CD4-positive, alpha-beta T cell treated with Interleukin-2 at 100 ng/mL for 4 hours (primary cell): ENCODE measurements around the gene GPC6.

ENCODE experiments used
- DNase-seq: peaks from one replicate; pipeline ENCODE4 v3.0.0-alpha.2; 2020; ENCODE audit warnings: low spot score

The GPC6 gene

GRCh38 chr13:93848247-93848646 is 621.6 kb downstream of the GPC6 start:
- DNase-seq: no peak

GRCh38 chr13:93851236-93851635 is 624.6 kb downstream of the GPC6 start:
- no peak for DNase-seq

DNA sequence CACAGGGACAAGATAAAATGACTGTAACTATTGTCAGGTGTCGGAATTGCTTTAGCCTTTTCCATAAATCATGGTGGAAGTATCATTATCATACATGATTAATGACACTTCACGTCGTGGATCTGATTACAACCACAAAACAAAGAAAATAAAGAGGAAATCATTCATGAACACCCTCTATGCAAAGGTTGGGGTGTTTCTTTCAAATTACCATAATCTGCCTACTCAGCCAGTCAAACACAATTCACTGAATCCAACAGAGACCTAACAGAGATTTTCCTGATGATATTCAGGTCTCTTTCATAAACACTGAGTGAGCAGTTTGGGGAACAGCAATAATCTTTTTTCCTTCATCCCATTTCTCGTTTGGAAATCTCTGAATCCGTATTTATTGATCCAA is 627.3 kb downstream of the GPC6 start:
- DNase-seq: no peak

GRCh38 chr13:93857126-93857525 is 630.5 kb downstream of the GPC6 start:
- no peak for DNase-seq

GRCh38 chr13:93859716-93860115 is 633.1 kb downstream of the GPC6 start:
- no peak for DNase-seq

- DNase-seq: no peak
These were observed 635.2 kb downstream of the GPC6 start for GRCh38 chr13:93861818-93862217.

GRCh38 chr13:93862259-93862658 is 635.7 kb downstream of the GPC6 start:
- no peak for DNase-seq

DNA sequence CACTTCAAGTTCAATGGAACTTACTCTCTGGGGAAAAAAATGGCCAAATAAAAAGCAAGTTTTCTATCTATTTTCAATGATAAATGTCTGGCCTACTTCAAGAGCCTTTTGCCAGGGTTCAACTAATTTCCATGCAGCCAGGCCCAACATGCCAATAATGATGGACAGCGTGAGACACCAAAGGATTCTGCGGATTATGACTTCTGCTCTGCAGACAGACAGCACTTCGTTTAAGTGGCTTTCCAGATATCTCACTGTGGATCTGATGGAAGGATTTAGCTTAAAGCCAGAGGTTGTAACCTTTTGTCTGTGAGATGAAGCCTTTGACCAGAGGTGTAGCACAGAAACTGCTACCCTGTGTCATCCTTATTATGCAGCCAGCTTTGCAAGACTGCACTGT is 638.6 kb downstream of the GPC6 start:
- no peak for DNase-seq

GRCh38 chr13:93867481-93867880 is 640.9 kb downstream of the GPC6 start:
- no peak for DNase-seq

DNA sequence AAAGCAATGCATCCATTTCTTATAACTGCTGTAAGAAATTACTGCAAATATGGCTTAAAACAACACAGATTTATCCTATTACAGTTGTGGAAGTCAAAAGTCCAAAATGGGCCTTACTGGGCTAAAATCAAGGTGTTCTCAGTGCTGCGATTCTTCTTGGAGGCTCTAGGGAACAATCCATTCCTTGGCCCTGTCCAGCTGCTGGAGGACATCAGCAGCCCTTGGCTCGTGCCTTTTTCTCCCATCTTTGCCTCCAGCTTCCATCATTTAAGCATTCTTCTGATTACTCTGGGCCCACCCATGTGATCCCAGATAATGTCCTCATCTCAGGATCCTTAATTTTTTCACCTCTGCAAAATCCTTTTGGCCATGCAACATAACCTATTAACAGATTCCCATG is 645.8 kb downstream of the GPC6 start:
- DNase-seq: no peak

DNA sequence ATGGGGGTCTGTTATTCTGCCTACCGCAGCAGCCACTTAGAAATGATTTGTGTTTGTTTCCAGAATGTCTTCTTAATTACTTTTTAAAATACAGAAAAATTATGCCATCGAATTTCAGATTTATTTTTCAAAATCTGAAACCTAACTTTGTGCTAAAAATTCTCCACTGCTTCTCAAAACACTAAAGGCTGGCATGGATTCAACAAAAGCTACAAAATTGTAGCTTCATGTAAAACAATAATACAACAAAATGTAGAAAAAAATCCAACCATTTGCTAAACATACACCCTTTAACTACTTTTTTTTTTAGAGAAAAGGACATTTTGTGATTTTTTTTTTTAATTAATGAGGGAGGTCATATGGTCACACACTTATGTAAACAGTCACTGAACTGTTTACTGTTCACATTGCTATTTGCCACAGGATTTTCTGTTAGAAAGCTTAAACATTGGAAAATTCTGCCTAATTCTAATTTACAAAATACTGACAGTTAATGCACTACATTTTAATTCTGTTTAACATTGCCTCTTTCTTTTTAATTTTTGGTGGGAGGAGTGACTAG is 646.3 kb downstream of the GPC6 start:
- no peak for DNase-seq

DNA sequence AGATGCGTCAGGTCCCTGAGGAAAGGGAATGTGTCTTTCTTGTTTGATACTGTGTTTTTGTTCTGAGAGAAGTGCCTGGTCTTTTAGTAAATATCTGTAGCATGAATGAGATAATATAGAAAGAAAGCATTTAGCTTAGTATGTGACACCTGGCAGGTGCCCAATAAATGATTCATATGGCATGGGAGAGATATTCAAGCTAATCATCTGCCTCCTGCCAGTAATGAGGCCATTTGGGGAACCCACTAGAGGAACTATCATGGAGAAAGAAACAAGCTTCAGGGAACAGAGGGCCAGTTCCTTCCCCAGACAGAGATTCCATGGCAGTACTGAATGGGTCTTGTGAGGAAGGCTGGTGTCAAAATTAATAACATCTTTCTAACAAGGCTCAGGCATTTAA is 648.9 kb downstream of the GPC6 start:
- no peak for DNase-seq

DNA sequence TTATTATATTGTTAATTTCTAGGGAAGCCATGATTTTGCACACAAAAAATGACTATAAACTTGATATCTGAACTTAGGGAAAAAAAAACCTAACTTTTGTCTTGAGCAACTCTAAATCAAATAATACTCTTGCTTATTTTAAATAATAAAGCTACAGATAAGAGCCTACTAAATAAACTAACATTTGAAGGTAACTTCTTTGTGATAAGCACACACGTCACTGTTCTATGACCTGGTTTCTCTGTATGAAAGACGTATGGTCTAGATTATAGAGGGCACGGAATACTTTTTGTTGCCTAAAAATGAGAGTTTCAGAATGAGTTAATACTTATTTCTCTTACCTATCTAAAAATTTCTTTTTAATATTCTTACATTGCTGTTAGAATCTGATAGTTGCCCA is 649.6 kb downstream of the GPC6 start:
- no peak for DNase-seq

DNA sequence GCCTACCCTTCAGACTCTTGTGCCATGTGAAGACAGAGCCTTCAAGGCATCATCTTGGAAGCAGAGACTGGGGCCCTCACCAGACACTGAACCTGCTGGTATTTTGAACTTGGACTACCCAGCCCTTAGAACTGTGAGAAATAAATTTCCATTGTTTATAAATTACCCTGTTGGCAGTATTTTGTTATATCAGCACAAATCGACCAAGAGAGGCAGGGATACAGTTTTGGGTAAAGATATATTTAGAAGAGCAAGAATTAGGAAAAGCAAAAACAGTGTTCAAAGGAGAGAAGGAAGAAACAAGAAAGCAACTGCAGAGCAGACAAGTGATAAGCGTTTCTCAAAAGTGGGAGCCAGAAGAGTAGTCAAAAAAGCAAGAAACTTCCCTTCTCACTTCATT is 652.1 kb downstream of the GPC6 start:
- DNase-seq: no peak

- DNase-seq: no peak
These were observed 654.8 kb downstream of the GPC6 start for GRCh38 chr13:93881411-93881810.

DNA sequence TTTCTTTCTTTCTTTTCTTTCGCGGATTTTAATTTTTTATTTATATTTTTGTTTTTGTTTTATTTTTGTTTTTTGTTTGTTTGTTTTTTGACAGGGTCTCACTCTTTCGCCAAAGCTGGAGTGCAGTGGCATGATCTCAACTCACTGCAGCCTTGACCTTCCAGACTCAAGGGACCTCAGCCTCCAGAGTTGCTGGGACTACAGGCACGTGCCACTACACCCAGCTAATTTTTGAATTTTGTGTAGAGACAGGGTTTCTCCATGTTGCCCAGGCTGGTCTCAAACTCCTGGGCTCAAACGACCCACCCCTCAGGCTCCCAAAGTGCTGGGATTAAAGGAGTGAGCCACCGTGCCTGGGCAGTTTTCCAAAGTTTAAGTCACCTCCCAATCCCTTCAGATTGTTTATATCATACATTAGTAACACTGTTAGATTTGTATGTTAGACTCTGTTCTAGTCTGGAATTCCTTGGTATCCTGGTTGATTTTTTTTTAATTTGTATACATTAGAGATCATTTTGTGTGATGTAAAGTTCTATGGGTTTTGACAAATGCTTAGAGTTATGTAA is 655.6 kb downstream of the GPC6 start:
- no peak for DNase-seq

- no peak for DNase-seq
These were observed 662.9 kb downstream of the GPC6 start for GRCh38 chr13:93889430-93889951.

DNA sequence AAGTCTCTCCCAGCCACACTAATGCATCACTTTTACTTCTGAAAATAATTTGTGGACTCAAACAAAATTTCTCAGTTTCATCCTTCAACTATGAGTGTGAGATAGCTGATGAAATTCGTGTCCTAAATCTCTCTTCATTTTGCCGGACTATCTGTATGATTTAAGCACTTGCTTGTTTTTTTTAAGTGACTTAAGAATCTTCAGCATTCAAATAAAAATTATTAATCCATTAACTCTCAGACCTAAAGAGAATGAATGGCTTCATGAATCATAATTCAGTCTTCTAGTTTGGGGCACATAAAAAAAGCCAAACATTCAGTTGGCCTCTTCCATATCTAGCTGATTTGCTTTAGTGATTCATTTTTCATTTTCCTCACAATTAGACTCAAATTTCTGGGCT is 673.4 kb downstream of the GPC6 start:
- DNase-seq: no peak

GRCh38 chr13:93900731-93901130 is 674.1 kb downstream of the GPC6 start:
- no peak for DNase-seq

GRCh38 chr13:93903909-93904308 is 677.3 kb downstream of the GPC6 start:
- DNase-seq: no peak

DNA sequence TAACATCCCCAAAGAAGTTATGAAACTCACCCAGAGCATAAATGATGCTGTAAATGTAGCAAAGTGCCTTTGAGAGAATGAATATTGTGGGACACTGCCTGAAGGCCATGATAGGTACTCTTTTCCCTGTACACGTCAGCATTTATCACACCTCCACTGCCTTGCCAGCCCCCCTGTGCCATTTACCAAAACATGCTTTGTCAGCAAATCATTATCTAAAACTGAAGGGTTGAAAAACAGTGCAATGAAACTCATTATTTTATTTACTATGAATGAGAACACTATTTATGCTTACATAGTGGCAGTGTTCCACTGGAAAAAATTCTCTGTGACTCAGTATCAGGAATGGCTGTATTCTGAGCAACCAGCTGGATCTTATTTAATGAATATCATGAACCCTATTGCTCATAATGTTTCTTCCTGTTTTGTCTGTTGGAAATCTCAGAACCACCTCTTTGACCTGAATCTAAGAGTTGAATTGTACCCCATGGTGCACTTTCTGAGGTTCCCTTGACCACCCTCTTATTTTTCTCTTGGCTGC is 688.7 kb downstream of the GPC6 start:
- no peak for DNase-seq

GRCh38 chr13:93922063-93922855 is 695.7 kb downstream of the GPC6 start:
- no peak for DNase-seq

DNA sequence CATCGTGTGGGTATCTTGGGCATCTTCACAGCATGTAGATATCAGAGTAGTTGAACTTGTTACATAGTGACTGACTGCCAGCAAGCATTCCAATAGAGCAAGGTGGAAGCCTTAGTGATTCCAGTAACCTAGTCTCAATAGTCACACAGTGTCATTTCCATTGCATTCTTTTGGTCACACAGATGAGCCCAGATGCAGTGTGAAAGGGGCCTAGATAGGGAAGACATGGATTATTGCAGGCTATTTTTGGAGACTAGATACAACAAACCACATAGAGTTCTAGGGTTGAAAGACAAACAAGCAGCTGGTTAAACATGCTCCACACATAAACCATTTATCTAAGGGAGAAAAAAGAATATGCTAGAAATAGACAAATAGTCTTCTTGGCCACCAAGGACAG is 699.4 kb downstream of the GPC6 start:
- DNase-seq: no peak
